GM19239 (cell line): ENCODE results near the gene GAREM1.

Source experiments
- DNase-seq: peaks from one replicate; pipeline ENCODE4 v3.0.0; 2011; ENCODE audit warnings: low spot score; ENCODE audit not compliant: insufficient read length
- FAIRE-seq: peaks from 2 replicates; lab custom pipeline; 2011; peaks lifted over from hg19 to GRCh38; lab: Jason Lieb, UNC

GAREM1 gene

DNA sequence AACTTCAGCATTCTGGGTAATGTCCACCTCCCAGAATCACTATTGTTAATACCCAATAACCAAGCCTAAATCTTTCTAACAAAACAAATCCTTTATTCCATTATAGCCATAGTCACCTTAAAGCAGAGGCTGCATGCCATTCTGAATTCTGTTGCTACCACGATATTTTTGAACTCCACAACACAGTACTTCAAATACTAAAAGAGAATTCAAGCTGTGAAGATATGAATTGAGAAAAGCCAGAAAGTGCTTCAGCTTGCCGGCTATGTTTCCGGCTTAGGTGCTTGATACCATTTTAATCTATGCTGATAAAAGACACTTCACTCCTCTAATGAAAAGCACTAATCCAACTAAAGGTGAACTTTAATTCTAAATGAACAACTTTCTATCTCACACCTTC is 41.3 kb downstream of the GAREM1 start:
- DNase-seq (no peak), FAIRE-seq (no peak)

DNA sequence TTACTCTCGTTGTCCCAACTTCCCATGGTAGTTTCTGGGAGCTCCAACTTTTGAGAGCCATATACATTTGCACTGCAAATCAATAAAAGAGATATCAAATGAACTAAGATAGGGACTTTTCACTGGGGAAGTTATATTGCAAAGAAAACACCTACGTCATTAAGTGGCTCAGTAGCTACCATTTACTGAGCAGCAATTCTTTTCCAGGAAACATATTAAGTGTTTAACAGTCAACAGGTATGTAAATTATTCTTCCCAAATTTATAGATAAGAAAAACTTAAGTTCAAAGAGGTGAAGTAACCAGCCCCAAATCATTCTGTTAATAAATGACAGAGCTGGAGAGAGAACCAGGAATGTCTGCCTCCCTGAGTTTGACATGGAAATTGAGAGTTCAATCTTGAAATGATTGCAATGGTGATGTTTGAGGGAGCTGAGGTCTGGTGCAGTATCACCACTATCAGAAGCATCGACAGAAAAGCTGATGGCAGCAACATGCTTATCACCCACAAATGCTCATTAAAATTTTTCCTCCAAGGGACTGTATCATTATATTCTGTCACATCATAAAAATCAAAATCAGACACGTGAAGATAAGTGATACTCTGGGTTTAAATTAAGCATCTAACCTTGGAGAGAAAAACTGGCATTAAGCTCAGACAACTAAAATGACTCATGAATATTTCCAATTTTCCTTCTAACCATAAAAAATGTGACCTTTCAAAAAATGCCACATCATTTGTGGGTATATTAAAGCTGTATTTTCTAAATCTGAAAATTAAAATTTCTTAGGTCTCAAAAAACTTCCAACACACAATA is 43.4 kb downstream of the GAREM1 start:
- no peak for DNase-seq

DNA sequence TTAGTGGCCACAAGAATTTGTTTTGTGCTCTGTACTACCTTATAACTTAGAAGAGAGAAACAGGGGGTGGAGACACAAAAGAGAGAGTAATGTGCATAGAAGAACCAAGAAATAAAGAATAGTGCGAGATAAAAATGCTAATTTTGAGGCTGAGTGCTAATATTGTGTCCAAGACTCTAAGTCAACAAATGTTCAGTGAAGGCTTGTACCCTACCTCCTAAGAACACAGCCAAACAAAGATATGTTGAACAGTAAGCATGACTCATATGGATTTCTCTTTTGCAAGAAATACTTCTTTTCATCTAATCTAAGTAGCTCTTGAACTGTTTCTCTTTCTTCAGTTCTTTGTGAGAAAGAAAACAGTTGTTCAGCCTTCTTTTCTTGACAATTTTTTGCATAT is 45.2 kb downstream of the GAREM1 start:
- FAIRE-seq, result no peak
- DNase-seq, result no peak

More for the DNA sequence above, 43.4 kb downstream of the GAREM1 start:
- FAIRE-seq, result no peak

DNA sequence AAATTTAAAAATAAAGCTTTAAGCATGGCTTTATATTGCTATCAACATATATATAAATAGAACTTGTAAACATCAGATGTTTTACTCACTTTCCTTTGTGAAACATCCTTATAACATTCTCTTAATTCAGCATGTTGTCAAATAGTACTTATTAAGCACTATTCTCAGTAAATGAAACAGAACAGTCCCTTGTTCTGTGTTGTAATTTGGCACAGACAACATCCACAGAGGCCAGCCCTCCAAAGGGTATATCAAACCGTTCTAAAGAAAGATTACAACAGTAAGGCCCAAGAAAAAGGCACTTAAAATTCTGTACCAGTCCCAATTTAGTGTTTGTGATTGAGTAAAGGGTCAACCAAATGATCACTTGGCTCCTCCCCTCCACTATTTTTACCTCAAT is 46.0 kb downstream of the GAREM1 start:
- DNase-seq, result no peak
- no peak for FAIRE-seq

DNA sequence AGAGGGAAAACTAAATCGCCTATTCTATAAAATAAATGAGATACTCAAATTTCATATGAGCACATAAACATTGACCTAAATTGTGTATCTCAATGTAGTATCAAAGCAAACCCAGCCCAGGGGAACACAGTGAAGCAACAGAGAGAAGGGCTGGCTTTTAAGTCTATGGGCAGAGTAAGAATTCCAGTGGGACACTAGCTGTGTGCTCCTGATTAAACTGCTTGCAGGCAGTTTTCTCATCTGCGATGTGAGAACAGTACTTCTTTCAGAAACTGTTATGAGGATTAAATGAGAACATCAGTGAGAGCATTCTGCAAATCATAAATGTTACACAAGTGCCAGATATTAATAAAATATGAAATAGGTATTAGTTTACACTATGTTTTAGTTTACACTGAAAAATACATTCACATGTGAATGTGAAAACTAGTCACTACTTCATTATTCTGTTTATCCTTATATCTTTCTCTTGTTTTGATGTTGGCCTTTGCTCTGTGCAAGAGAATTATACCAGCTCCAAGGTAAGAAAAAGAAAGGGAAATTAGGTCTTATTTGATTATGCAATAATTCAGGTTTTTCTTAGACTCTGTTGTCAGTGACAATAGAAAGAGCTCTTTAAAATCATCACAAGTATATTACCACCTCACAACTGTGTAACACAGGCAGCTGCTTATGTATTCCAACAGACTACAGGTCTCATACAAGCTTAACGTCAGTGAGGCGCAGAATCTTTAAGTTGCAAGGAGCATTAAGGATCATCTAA is 47.5 kb downstream of the GAREM1 start:
- FAIRE-seq (no peak), DNase-seq (no peak)

DNA sequence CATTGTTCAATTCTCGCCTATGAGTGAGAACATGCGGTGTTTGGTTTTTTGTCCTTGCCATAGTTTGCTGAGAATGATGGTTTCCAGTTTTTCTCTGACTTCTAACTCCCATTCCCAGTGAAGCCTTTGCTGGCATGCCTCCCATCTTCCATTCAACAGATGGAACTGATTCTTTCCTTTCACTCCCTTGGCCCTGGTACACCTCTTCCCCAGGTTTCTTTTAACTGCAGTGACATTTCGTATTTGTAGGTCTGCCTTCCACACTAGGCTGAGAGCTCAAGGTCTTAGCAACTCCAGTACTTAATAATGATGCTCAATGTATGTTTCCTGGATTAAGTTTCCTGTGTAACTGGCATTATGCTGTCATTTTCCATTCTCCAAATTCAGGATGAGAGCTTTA is 48.5 kb downstream of the GAREM1 start:
- no peak for DNase-seq
- no peak for FAIRE-seq

DNA sequence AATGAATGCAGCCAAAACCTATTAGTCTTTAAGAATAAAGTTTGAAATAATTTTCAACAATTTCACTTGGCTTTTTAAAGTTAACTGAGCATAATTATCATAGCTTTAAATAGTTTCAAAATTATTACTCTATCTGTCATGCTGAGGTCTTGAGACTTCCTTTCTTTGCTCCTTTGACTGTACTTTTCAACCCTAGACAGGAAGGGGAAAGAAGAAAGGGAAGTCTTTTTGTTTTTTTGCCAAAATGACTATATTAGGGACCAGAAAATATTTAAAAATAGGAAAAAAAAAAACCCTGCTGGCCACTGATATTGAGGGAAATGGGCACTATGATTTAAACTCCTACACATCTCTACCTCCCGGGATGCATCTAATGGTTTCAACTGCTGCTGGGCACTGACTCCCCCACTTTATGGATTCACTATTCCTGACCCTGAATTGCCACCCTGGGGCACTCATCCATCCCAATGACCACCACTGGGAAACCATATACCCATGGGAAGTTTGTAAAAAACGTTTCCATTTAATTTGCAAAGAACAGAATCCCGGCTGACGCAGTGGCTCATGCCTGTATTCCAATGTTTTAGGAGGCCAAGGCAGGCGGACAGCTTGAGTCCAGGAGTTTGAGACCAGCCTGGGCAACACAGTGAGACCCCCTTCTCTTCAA is 50.5 kb downstream of the GAREM1 start:
- no peak for FAIRE-seq
- no peak for DNase-seq

DNA sequence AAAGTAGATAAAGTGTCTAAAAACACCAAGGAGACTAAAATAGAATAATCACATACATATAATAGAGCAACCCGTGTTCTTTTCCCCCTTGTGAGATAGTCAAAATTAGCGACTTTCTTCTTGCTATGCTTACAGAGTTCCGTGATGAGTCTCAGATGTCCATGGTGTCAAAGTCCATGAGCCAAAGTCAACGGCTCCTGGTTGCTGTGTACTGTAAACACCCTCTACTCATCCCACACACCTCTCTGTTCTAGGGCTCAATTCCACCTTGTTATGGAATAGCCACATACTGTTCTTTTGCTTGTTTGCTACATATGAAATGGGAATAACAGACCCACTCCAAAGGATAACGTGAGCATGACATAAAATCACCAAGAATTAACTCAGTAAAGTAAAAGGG is 52.5 kb downstream of the GAREM1 start:
- FAIRE-seq, result no peak
- no peak for DNase-seq

DNA sequence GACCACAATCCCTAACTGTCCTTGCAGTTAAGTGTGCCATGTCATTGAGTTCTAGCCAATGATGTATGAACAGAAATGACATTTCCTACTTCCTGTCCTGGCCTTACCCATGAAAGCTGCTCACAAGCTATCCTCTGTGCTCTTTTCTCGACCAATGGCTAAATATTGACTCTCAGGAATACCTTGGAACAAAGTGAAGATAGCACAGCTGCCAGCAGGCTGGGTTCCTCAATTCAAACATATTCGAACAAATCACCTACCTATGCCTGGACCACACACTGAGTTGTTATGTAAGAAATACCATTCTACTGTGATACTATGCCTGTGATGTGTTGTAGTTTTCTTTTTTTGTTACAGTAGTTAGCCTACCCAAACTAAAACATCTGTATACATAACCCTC is 65.1 kb downstream of the GAREM1 start:
- no peak for FAIRE-seq
- no peak for DNase-seq

DNA sequence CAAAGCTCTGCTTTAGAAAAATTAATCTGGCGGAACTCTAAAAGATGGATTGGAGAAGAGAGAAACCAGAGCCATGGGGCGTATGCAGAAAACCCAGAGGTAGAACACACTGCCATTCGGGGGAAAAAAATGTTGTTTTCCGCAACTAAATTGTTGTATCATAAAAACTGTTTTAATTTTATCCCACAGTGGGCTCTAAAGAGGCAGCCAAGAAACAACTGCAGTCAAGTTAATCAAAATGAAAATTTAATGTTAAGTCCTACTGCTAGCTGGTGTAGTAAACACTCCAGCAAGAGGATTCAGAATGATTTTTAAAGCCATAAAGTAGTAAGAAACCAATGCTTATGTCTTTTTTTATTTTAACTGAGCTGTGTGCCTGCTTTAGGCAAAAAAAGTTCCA is 69.1 kb downstream of the GAREM1 start:
- no peak for FAIRE-seq
- no peak for DNase-seq

DNA sequence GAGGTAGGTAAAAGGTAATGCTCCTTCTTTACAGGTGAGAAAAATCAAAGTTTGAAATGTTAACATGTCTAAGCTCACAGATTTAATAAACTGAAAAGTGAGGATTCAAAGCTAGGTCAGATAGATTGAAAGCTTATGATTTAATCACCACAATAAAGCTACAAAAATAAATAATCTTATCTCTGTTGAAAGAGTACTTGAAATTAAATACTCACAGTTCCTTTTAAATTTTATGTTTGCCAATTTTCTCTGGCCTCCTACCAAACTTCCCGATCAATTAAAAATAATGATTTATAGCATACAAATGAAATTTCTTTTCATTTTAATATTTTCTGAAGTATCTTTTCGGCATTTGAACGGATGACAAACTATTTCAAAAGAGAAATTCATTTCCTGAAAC is 77.3 kb downstream of the GAREM1 start:
- no peak for DNase-seq
- FAIRE-seq, result no peak

DNA sequence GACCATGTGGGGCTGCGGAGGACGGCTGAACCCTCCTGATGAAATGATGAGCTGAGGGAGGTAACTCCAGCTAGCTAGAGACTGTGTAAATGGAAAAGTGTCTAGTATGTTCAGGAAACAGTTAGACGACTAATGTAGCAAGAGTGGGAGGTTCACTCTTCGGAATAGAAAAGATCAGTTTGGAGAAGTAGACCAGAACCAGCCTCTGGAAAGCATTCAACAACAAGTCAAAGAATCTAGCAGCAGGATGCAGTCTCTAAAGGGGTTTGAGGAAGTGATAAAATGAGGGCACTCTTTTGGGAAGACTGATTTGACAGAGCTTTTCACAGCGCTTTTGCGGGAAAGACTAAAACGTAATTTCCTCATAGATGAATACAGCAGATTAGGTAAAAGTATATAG is 79.6 kb downstream of the GAREM1 start:
- no peak for DNase-seq
- no peak for FAIRE-seq

DNA sequence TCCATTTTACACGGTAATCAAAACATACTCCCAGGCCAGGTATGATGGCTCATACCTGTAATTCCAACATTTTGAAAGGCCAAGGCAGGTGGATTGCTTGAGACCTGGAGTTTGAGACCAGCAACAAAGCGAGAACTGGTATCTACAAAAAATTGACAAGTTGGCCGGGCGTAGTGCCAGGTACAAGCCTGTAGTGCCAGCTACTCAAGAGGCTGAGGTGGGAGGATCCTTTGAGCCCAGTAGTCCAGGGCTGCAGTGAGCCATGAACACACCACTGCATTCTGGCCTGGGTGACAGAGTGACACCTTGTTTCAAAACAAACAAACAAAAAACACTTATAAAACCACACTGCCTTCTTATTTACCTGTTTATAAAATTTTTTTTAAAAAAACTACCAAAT is 80.8 kb downstream of the GAREM1 start:
- DNase-seq (no peak), FAIRE-seq (no peak)

DNA sequence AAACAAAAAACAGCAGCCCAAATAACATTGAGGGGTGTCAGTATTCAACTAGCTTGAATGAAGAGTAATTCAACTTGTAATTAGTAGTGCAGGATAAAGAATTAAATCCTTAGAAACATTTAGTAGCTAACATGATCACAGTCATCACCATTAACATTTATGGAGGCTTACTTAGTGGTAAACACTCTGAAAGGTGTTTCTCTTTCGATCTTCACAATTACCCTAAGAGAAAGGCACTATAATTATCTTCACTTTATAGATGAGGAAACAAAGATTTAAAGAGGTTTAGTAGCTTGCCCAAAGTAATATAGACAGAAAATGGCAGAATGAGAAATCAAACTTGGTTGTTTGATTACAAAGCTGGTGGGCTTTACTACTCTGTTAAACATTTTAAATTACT is 81.5 kb downstream of the GAREM1 start:
- FAIRE-seq (no peak), DNase-seq (no peak)

DNA sequence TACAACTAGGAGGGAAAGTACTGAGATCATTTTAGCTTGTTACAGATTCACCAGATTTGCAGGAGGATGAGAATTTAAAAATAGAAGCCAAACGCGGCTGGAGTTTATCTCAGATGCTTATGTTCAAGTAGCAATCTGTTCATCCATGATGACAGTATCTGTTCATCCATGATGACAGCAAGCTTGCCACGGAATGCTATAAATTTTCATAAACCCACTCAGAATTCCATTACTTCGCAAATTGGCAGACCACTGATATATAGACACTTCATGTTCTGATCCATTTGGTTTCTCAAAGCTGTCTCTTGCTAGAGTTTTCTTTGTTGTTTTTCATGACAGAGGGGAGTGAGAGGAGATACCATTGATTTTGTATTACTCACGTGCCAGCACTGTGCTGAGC is 84.2 kb downstream of the GAREM1 start:
- no peak for FAIRE-seq

DNA sequence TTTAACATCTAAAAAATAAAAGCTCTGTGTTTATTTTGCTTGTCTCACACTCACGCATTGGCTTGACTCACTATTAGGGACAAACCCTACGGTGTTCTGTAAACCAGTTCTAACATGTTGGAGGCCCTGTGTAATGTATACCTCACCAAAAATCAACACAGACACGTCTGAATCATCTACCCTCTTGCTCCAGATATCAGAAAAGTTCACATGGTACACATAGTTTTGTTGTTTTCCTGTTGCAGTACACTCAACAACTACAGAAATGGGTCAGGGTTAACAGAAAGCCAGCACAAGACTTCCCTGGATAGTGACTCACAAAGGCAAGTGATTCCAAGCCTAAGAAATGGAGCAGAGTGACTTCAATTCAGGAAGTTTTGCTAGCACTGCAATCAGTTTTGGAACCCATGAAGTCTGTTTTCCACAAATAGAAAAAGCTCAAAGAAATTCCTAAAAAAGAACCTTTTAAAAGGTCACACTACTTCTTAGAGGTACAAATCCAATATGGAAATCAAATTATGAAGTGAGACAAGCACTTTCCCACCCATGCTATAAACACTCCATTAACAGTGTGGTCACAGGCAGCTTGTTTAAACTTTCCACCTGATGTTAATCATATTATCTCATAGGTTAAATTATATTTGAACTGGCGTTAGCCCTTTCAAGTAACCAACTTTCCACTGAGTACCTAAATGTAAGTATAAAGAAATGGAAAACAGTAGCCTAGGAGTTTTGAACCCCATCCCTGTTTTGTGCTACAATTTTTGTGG is 87.4 kb downstream of the GAREM1 start:
- DNase-seq, result no peak
- FAIRE-seq, result no peak

More for the DNA sequence above, 84.2 kb downstream of the GAREM1 start:
- no peak for DNase-seq

DNA sequence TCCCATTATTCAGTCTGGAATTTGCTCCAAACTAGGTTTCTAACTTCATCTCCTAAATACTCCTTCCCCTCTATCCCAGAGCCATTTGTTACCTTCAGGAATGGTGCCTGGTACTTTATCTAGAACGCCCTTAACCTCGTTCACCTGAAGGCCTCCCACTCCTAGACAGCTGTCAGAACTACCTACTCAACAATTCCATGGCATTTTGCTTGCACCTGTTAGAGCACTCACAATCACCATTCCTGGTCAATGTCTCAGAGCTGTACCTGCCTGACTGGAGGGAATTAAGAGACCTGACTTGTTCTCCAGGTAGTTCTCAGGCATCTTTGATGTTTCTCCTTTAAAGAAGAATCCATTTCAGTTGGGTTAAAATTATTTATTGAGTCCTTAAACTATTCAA is 88.9 kb downstream of the GAREM1 start:
- no peak for FAIRE-seq
- no peak for DNase-seq

DNA sequence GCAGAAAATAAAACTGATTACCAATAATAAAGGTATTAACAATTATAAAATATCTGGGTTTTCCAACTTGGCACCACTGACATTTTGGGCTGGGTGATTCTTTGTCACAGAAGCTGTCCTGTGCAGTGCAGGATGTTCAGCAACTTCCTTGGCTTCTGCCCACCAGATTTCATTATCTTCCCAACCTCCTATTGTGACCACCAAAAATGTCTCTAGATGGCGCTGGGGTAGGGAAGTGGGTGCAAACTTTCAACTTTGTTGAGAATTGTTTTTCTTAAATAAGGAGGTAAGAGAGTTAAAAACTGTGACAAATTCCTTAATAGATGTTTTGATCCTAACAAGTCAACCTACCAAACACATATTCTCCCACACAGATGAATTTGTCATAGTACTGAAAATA is 90.1 kb downstream of the GAREM1 start:
- FAIRE-seq (no peak), DNase-seq (no peak)

DNA sequence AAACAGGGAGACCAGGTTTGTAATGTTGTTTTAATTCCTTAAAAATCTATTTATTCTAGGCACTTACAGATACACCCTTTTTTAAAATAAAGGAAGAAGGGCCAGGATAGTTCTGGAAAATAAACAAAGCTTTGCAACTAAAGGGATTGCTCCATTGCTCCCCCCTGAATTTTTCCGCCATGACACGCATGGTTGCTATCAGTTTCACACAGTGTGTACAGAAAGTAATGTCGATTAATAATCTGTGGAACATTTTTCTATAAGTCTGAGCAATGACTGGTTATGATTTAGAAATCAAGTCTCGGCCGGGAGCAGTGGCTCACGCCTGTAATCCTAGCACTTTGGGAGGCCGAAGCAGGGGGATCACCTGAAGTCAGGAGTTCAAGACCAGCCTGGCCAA is 90.8 kb downstream of the GAREM1 start:
- DNase-seq, result no peak
- no peak for FAIRE-seq

DNA sequence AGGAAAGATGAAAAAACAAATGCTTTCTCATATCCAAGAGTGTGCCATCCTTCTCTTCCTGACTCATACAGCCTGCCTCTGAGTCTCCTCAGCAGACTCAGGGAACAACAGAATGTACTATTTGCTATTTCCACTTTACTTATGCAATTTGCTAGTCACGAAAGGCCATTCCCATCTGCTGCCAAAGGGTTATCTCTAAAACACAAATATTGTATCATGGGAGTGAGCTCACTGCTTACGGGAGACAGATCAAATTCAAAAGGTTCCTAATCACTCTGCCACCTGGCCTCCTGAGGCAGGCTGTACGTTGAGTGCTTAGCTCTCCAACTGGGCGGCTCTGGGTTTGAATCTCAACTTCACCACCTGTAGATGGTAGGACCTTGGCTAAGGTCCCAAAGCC is 92.0 kb downstream of the GAREM1 start:
- FAIRE-seq, result no peak
- no peak for DNase-seq
